Hepatocyte (in vitro differentiated cells): Measurements from ENCODE around the gene COTL1. TPM values are rescaled to one million over a fixed set of nuclear protein-coding genes. Genes with fewer than 3 reads are reported as not detected.

Source experiments
- DNase-seq: peaks from one replicate; pipeline ENCODE4 v3.0.0-alpha.2; 2016; ENCODE audit warnings: low spot score
- H2AFZ ChIP-seq: fragments of 200-600 bp; sonication (generic); 2 replicates; pipeline ENCODE4 v1.6.0; 2016; ENCODE audit warnings: antibody characterized with exemption, mild to moderate bottlenecking
- H3K27ac ChIP-seq: fragments of 200-600 bp; sonication (generic); 2 replicates; pipeline ENCODE4 v1.5.1; 2016; ENCODE audit warnings: mild to moderate bottlenecking
- H3K27me3 ChIP-seq: fragments of 200-600 bp; sonication (generic); 2 replicates; pipeline ENCODE4 v1.6.1; 2016
- H3K36me3 ChIP-seq: fragments of 200-600 bp; sonication (generic); replicated peaks from 2 replicates; pipeline ENCODE4 v1.5.1; 2016; ENCODE audit warnings: low read depth; ENCODE audit not compliant: insufficient read depth
- H3K4me1 ChIP-seq: fragments of 200-600 bp; sonication (generic); 2 replicates; pipeline ENCODE4 v1.5.1; 2016; ENCODE audit warnings: mild to moderate bottlenecking, moderate library complexity; ENCODE audit not compliant: insufficient read depth
- H3K4me2 ChIP-seq: fragments of 200-600 bp; sonication (generic); 2 replicates; pipeline ENCODE4 v1.6.0; 2016
- H3K4me3 ChIP-seq: fragments of 200-600 bp; sonication (generic); 2 replicates; pipeline ENCODE4 v1.5.1; 2016; ENCODE audit warnings: mild to moderate bottlenecking
- H3K79me2 ChIP-seq: fragments of 200-600 bp; sonication (generic); 2 replicates; pipeline ENCODE4 v1.6.0; 2017; ENCODE audit warnings: mild to moderate bottlenecking
- H3K9me2 ChIP-seq: fragments of 200-600 bp; sonication (generic); replicated peaks from 2 replicates; pipeline ENCODE4 v1.6.0; 2017; ENCODE audit warnings: mild to moderate bottlenecking; ENCODE audit not compliant: insufficient read depth
- H3K9me3 ChIP-seq: fragments of 200-600 bp; sonication (generic); 2 replicates; pipeline ENCODE4 v1.5.1; 2016; ENCODE audit warnings: low read depth, mild to moderate bottlenecking
- H4K20me1 ChIP-seq: fragments of 200-600 bp; sonication (generic); 2 replicates; pipeline ENCODE4 v1.6.0; 2016; ENCODE audit warnings: mild to moderate bottlenecking; ENCODE audit not compliant: insufficient read depth, poor library complexity, severe bottlenecking
- CTCF ChIP-seq: fragments of 200-600 bp; sonication (generic); IDR thresholded peaks from 2 replicates; pipeline ENCODE4 v1.5.1; 2016; ENCODE audit warnings: antibody characterized with exemption, mild to moderate bottlenecking; ENCODE audit not compliant: poor library complexity
- EZH2 ChIP-seq: fragments of 200-600 bp; sonication (generic); IDR thresholded peaks from 2 replicates; pipeline ENCODE4 v1.6.1; 2016; ENCODE audit warnings: antibody characterized with exemption, mild to moderate bottlenecking, borderline replicate concordance
- EZH2phosphoT487 ChIP-seq: fragments of 200-600 bp; sonication (generic); IDR thresholded peaks from one replicate; pipeline ENCODE4 v1.6.1; 2018; ENCODE audit warnings: antibody characterized with exemption, mild to moderate bottlenecking, low read depth, moderate library complexity; ENCODE audit not compliant: unreplicated experiment, severe bottlenecking
- WGBS: methylation state at CpG from one replicate; pipeline ENCODE4 v1.1.6; 2016; ENCODE audit warnings: low lambda C conversion rate; ENCODE audit errors: missing lambda C conversion rate; 5-methylcytosine and 5-hydroxymethylcytosine counted together
- polyA plus RNA-seq: library from polyadenylated mRNA; unstranded; fragments of >200 nt; fragmentation: Nextera tagmentation; extraction: Ambion mirVana; gene quantifications from 2 replicates; pipeline ENCODE4 v1.2.1, GENCODE V29; 2016
- total RNA-seq: library from RNA; depleted of rRNA; stranded (reverse); fragments of >200 nt; gene quantifications from 2 replicates; pipeline ENCODE4 v1.2.3, GENCODE V29; 2014

Gene COTL1
- total and polyA plus RNA-seq, 2 experiments from 2014 or later, result 30.1 to 104 TPM

- no peaks in the 10 kb centered on the region for H3K9me3 ChIP-seq
Measured at GRCh38 chr16:84589975-84590719, 27.7 kb downstream of the COTL1 start.

GRCh38 chr16:84588991-84589390, 28.9 kb downstream of the COTL1 start:
- no peak for DNase-seq
- Histone ChIP-seq H3K36me3 (no peaks in the 10 kb centered on the region), H3K9me3 (no peaks in the 10 kb centered on the region), H3K4me1 (no peaks in the 10 kb centered on the region), H4K20me1 (no peaks in the 10 kb centered on the region), H3K27me3 (no peaks in the 10 kb centered on the region), H2AFZ (no peak overlapping the region), H3K4me3 (no peak overlapping the region), H3K79me2 (peaks cover 7% of the 10 kb centered on the region), H3K9me2 (no peaks in the 10 kb centered on the region), H3K4me2 (no peak overlapping the region), H3K27ac (no peak overlapping the region)
- TF ChIP-seq EZH2phosphoT487, result no peak
- TF ChIP-seq EZH2, result no peak
- TF ChIP-seq CTCF, result no peak
- 92% methylated on average over 8 of the region's 8 CpGs for WGBS

More at GRCh38 chr16:84589975-84590719, 27.7 kb downstream of the COTL1 start:
- Histone ChIP-seq H3K36me3 (no peaks in the 10 kb centered on the region), H2AFZ (no peak overlapping the region), H3K4me1 (no peaks in the 10 kb centered on the region), H3K4me2 (no peak overlapping the region), H3K4me3 (no peak overlapping the region), H3K79me2 (peaks cover 10% of the 10 kb centered on the region), H3K27ac (no peak overlapping the region), H3K27me3 (no peaks in the 10 kb centered on the region), H4K20me1 (no peaks in the 10 kb centered on the region), H3K9me2 (no peaks in the 10 kb centered on the region)
- no peak for DNase-seq
- 96% methylated on average over 24 of the region's 24 CpGs for WGBS
- TF ChIP-seq CTCF, result no peak
- no peak for TF ChIP-seq EZH2phosphoT487
- TF ChIP-seq EZH2, result no peak

- Histone ChIP-seq H3K4me2 (no peak overlapping the region), H3K9me2 (no peaks in the 10 kb centered on the region), H2AFZ (no peak overlapping the region), H4K20me1 (no peaks in the 10 kb centered on the region), H3K36me3 (no peaks in the 10 kb centered on the region), H3K9me3 (no peaks in the 10 kb centered on the region), H3K4me1 (no peaks in the 10 kb centered on the region), H3K27ac (no peak overlapping the region), H3K27me3 (no peaks in the 10 kb centered on the region), H3K4me3 (no peak overlapping the region), H3K79me2 (peaks cover 6% of the 10 kb centered on the region)
- WGBS, result 82% methylated on average over 10 of the region's 10 CpGs
- no peak for TF ChIP-seq EZH2phosphoT487
- TF ChIP-seq EZH2, result no peak
- no peak for TF ChIP-seq CTCF
- no peak for DNase-seq
Measured at GRCh38 chr16:84585886-84586285, 32.0 kb downstream of the COTL1 start.
